Fibroblast of lung (primary cell): Measurements from ENCODE around the gene CLMP.

Experiments used
- CTCF ChIP-seq, 2 donors: IDR thresholded peaks in 1 of 2; conservative IDR thresholded peaks in 1 of 2; 1 replicate in 1 of 2; 2 replicates in 1 of 2; pipeline ENCODE4 v1.5.1; 2011 to 2012; ENCODE audit warnings: low read length in 2 of 2, control low read depth in 1 of 2, inconsistent platforms in 1 of 2, low read depth in 1 of 2, mild to moderate bottlenecking in 1 of 2
- EZH2 ChIP-seq: IDR thresholded peaks from 2 replicates; pipeline ENCODE4 v1.5.1; 2012; ENCODE audit warnings: low read length, control low read depth, mild to moderate bottlenecking; ENCODE audit errors: missing control alignments

- no peak for TF ChIP-seq CTCF (conservative IDR thresholded peaks at IDR 0.05 in 1 of 2, IDR thresholded peaks at IDR 0.05 in 1 of 2; ENCODE audit: low read depth in 1 of 2, low read length in 2 of 2)
- no peak for TF ChIP-seq EZH2
Measured at GRCh38 chr11:123122852-123123251, 72.2 kb downstream of the CLMP start.
